H9 (cell line): Measurements from ENCODE around the gene PTPRK. TPM values are rescaled to one million over a fixed set of nuclear protein-coding genes. Genes with fewer than 3 reads are reported as not detected.

Experiments used
- DNase-seq: peaks from one replicate; pipeline ENCODE4 v3.0.0-alpha.2; 2017
- H2AFZ ChIP-seq: one replicate; pipeline ENCODE4 v1.6.1; 2013; ENCODE audit warnings: mild to moderate bottlenecking, low read length, control low read depth, moderate library complexity
- H2AK5ac ChIP-seq: 2 replicates; pipeline ENCODE4 v1.6.1; 2013; ENCODE audit warnings: low read length, control low read depth, mixed read lengths; ENCODE audit not compliant: insufficient read length
- H2BK120ac ChIP-seq: one replicate; pipeline ENCODE4 v1.6.1; 2013; ENCODE audit warnings: low read depth, mild to moderate bottlenecking, low read length, control low read depth, inconsistent platforms; ENCODE audit not compliant: poor library complexity, severe bottlenecking
- H2BK12ac ChIP-seq: 2 replicates; pipeline ENCODE4 v1.6.1; 2013; ENCODE audit warnings: low read length, control low read depth, mixed read lengths, low read depth; ENCODE audit not compliant: insufficient read length
- H2BK15ac ChIP-seq: 2 replicates; pipeline ENCODE4 v1.6.1; 2013; ENCODE audit warnings: low read depth, low read length, control low read depth
- H2BK20ac ChIP-seq: one replicate; pipeline ENCODE4 v1.6.1; 2013; ENCODE audit warnings: low read depth, mild to moderate bottlenecking, low read length, control low read depth, inconsistent platforms; ENCODE audit not compliant: poor library complexity, severe bottlenecking
- H2BK5ac ChIP-seq: 2 replicates; pipeline ENCODE4 v1.6.1; 2013; ENCODE audit warnings: low read length, control low read depth, mixed read lengths; ENCODE audit not compliant: insufficient read length
- H3K14ac ChIP-seq: 2 replicates; pipeline ENCODE4 v1.6.1; 2013; ENCODE audit warnings: low read length, control low read depth; ENCODE audit not compliant: insufficient read depth
- H3K18ac ChIP-seq: 2 replicates; pipeline ENCODE4 v1.6.1; 2013; ENCODE audit warnings: low read depth, mild to moderate bottlenecking, mixed read lengths, low read length, control low read depth; ENCODE audit not compliant: insufficient read length
- H3K23ac ChIP-seq: 2 replicates; pipeline ENCODE4 v1.6.1; 2013; ENCODE audit warnings: low read length, control low read depth, mixed read lengths, low read depth; ENCODE audit not compliant: insufficient read length
- H3K23me2 ChIP-seq: 2 replicates; pipeline ENCODE4 v1.6.1; 2013; ENCODE audit warnings: low read depth, mild to moderate bottlenecking, mixed read lengths, low read length, control low read depth; ENCODE audit not compliant: insufficient read length, poor library complexity, severe bottlenecking
- H3K27ac ChIP-seq: 2 replicates; pipeline ENCODE4 v1.5.1; 2013; ENCODE audit warnings: low read length, control low read depth, mixed read lengths, low read depth; ENCODE audit not compliant: insufficient read length
- H3K27me3 ChIP-seq: 2 replicates; pipeline ENCODE4 v1.6.1; 2013; ENCODE audit warnings: low read length, control low read depth, inconsistent platforms; ENCODE audit not compliant: insufficient read depth
- H3K4ac ChIP-seq: 2 replicates; pipeline ENCODE4 v1.6.1; 2013; ENCODE audit warnings: low read depth, mild to moderate bottlenecking, control low read depth, inconsistent platforms, low read length, moderate library complexity
- H3K4me1 ChIP-seq: 2 replicates; pipeline ENCODE4 v1.6.1; 2013; ENCODE audit warnings: low read length, control low read depth, inconsistent platforms; ENCODE audit not compliant: insufficient read depth
- H3K4me2 ChIP-seq: 2 replicates; pipeline ENCODE4 v1.6.1; 2013; ENCODE audit warnings: low read length, control low read depth, mixed read lengths; ENCODE audit not compliant: insufficient read length, insufficient read depth
- H3K56ac ChIP-seq: 2 replicates; pipeline ENCODE4 v1.6.1; 2013; ENCODE audit warnings: low read depth, mild to moderate bottlenecking, mixed read lengths, low read length, control low read depth; ENCODE audit not compliant: insufficient read length
- H3K79me1 ChIP-seq: 2 replicates; pipeline ENCODE4 v1.6.1; 2013; ENCODE audit warnings: low read depth, mild to moderate bottlenecking, moderate library complexity, low read length, control low read depth, inconsistent platforms; ENCODE audit not compliant: insufficient read depth, poor library complexity, severe bottlenecking
- H3K79me2 ChIP-seq: 2 replicates; pipeline ENCODE4 v1.6.1; 2013; ENCODE audit warnings: low read length, control low read depth, inconsistent platforms; ENCODE audit not compliant: insufficient read depth
- H3K9ac ChIP-seq: 2 replicates; pipeline ENCODE4 v1.6.1; 2013; ENCODE audit warnings: low read length, control low read depth, mixed read lengths; ENCODE audit not compliant: insufficient read length; ENCODE audit errors: extremely low read depth
- H3K9me3 ChIP-seq: one replicate; pipeline ENCODE4 v1.6.1; 2013; ENCODE audit warnings: low read depth, low read length, inconsistent platforms; ENCODE audit not compliant: control insufficient read depth
- H3T11ph ChIP-seq: one replicate; pipeline ENCODE4 v1.6.1; 2013; ENCODE audit warnings: mild to moderate bottlenecking, low read length, control low read depth, inconsistent platforms
- H4K20me1 ChIP-seq: one replicate; pipeline ENCODE4 v1.6.1; 2013; ENCODE audit not compliant: control insufficient read depth, insufficient read length, insufficient read depth
- H4K5ac ChIP-seq: 2 replicates; pipeline ENCODE4 v1.6.1; 2013; ENCODE audit warnings: low read depth, mild to moderate bottlenecking, mixed read lengths, low read length, control low read depth; ENCODE audit not compliant: insufficient read length
- H4K8ac ChIP-seq: replicated peaks from 2 replicates; pipeline ENCODE4 v1.6.1; 2013; ENCODE audit warnings: low read length, control low read depth, mixed read lengths, low read depth; ENCODE audit not compliant: insufficient read length
- H4K91ac ChIP-seq: 2 replicates; pipeline ENCODE4 v1.6.1; 2013; ENCODE audit warnings: low read depth, mild to moderate bottlenecking, moderate library complexity, mixed read lengths, low read length, control low read depth; ENCODE audit not compliant: insufficient read length
- H3K27ac Mint-ChIP-seq, 3 experiments: 2 replicates in 2 of 3; 3 replicates in 1 of 3; pipeline ENCODE4 v1.8.0; 2020 to 2021; ENCODE audit warnings: mixed read lengths in 3 of 3, mild to moderate bottlenecking in 1 of 3, moderate library complexity in 1 of 3
- H3K27me3 Mint-ChIP-seq: 2 replicates; pipeline ENCODE4 v1.8.0; 2021; ENCODE audit warnings: low read depth, mild to moderate bottlenecking, moderate library complexity, mixed read lengths
- H3K36me3 Mint-ChIP-seq, 3 experiments: 2 replicates in 2 of 3; 3 replicates in 1 of 3; pipeline ENCODE4 v1.8.0; 2020 to 2021; ENCODE audit warnings: low read depth in 3 of 3, mixed read lengths in 3 of 3; ENCODE audit not compliant: insufficient read depth in 1 of 3
- H3K4me1 Mint-ChIP-seq, 2 experiments: 2 replicates each; pipeline ENCODE4 v1.8.0; 2020; ENCODE audit warnings: mixed read lengths in 2 of 2
- H3K4me3 Mint-ChIP-seq, 2 experiments: 2 replicates in 1 of 2; 3 replicates in 1 of 2; pipeline ENCODE4 v1.8.0; 2020 to 2021; ENCODE audit warnings: mild to moderate bottlenecking in 2 of 2, mixed read lengths in 2 of 2, moderate library complexity in 1 of 2
- H3K9me3 Mint-ChIP-seq, 2 experiments: 2 replicates in 1 of 2; 3 replicates in 1 of 2; pipeline ENCODE4 v1.8.0; 2020; ENCODE audit warnings: mild to moderate bottlenecking in 2 of 2, mixed read lengths in 2 of 2, moderate library complexity in 1 of 2
- total RNA-seq: library from RNA; stranded (reverse); gene quantifications from 2 replicates; pipeline ENCODE4 v1.2.1, GENCODE V29; 2021
- TF ChIP-seq, protein P1 (sequence below): fragments of 200-600 bp; sonication (generic); conservative IDR thresholded peaks from 3 replicates; pipeline ENCODE4 v1.8.0; 2021; ENCODE audit warnings: antibody characterized with exemption, mild to moderate bottlenecking

Gene PTPRK
- total RNA-seq, 1 experiment from 2014 or later = 47.9 TPM

DNA sequence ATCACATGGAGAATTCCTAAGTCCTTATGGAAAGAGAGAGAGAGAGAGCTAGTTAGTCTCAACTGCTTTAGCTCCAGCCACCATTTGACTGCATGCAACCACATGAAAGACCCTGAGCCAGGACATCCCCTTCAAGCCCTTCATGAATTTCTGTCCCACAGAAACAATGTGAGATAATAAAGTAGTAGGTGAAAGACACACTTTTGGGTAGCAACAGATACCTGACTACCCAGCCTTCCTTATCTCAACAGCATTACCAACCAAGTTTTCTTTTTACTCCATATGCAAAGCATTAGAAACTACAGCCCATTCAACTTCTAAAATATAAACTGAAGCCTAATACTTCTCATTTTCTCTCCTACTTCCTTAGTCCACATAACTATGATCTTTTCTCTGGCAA, 596.4 kb downstream of the PTPRK start:
- no peak overlapping the region for H2AK5ac ChIP-seq
- H2BK120ac ChIP-seq = no peak overlapping the region
- no peak overlapping the region for H2BK15ac ChIP-seq
- H2BK5ac ChIP-seq = no peak overlapping the region
- no peaks in the 10 kb centered on the region for H3K23me2 ChIP-seq
- no peak overlapping the region for H2AFZ ChIP-seq
- peaks cover 0 to 7% of the 10 kb centered on the region in 2 experiments; a peak in 3 of 4 replicates for H3K4me1 Mint-ChIP-seq
- H3K23ac ChIP-seq = no peak overlapping the region
- no peaks in the 10 kb centered on the region for H3K9me3 ChIP-seq
- no peak overlapping the region for H3K4ac ChIP-seq
- H3K27ac Mint-ChIP-seq = no peak overlapping the region
- no peak overlapping the region for H2BK20ac ChIP-seq
- no peaks in the 10 kb centered on the region for H3K79me2 ChIP-seq
- no peak overlapping the region for H4K8ac ChIP-seq
- H3T11ph ChIP-seq = no peak overlapping the region
- no peak overlapping the region for H3K14ac ChIP-seq
- peaks cover 20 to 23% of the 10 kb centered on the region in 2 experiments for H3K9me3 Mint-ChIP-seq
- H3K27me3 ChIP-seq = no peaks in the 10 kb centered on the region
- no peak overlapping the region for H2BK12ac ChIP-seq
- no peaks in the 10 kb centered on the region for H3K27me3 Mint-ChIP-seq
- H4K91ac ChIP-seq = no peak overlapping the region
- DNase-seq = no peak
- no peaks in the 10 kb centered on the region for H4K20me1 ChIP-seq
- no peak overlapping the region for H3K9ac ChIP-seq
- no peak overlapping the region for H3K4me3 Mint-ChIP-seq
- H3K4me2 ChIP-seq = no peak overlapping the region
- H3K79me1 ChIP-seq = no peaks in the 10 kb centered on the region
- H3K4me1 ChIP-seq = no peaks in the 10 kb centered on the region
- no peak overlapping the region for H3K18ac ChIP-seq
- H3K36me3 Mint-ChIP-seq = peaks cover 9 to 17% (median 9%) of the 10 kb centered on the region in 3 experiments
- no peak overlapping the region for H3K27ac ChIP-seq
- no peak overlapping the region for H3K56ac ChIP-seq
- TF ChIP-seq, protein P1, sequence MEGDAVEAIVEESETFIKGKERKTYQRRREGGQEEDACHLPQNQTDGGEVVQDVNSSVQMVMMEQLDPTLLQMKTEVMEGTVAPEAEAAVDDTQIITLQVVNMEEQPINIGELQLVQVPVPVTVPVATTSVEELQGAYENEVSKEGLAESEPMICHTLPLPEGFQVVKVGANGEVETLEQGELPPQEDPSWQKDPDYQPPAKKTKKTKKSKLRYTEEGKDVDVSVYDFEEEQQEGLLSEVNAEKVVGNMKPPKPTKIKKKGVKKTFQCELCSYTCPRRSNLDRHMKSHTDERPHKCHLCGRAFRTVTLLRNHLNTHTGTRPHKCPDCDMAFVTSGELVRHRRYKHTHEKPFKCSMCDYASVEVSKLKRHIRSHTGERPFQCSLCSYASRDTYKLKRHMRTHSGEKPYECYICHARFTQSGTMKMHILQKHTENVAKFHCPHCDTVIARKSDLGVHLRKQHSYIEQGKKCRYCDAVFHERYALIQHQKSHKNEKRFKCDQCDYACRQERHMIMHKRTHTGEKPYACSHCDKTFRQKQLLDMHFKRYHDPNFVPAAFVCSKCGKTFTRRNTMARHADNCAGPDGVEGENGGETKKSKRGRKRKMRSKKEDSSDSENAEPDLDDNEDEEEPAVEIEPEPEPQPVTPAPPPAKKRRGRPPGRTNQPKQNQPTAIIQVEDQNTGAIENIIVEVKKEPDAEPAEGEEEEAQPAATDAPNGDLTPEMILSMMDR = no peak
- no peak overlapping the region for H4K5ac ChIP-seq
